ENCODE data around the gene LGSN. TPM values are rescaled to one million over a fixed set of nuclear protein-coding genes. Genes with fewer than 3 reads are reported as not detected.
A peak's percentile ranks its signal among the peaks of the same experiment; 100 is the strongest.
"Not testable (repeated sequence)": the region's sequence is repeated elsewhere in the genome, so short reads cannot be mapped to it uniquely, and the experiment has no call there.

Gene LGSN
- total and polyA plus RNA-seq, 5 experiments from 2014 or later = 0.08 to 0.14 TPM; not detected in 3

DNA sequence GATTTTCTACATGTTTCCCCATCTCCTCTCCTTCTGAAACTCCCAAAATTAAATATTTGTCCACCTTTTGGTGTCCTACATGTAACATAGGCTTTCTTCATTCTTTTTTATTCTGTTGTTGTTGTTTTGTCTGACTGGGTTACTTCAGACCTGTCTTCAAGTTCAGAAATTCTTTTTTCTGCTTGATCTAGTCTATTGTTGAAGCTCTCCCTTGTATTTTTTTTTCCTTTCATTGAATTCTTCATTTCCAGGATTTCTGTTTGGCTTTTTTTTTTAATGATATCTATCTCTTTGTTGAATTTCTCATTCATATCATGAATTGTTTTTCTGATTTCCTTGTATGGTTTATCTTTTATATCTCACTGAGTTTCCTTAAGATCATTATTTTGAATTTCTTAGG lies 20.6 kb upstream of the LGSN start:
- peaks cover 4 to 34% (median 13%) of the 10 kb centered on the region in 9 donors for H3K9me3 Mint-ChIP-seq
- DNase-seq (no peak), ATAC-seq (no peak)
- H3K4me1 Mint-ChIP-seq = no peaks in the 10 kb centered on the region
- peaks cover 0 to 1% (median 0%) of the 10 kb centered on the region in 5 donors for H3K27me3 Mint-ChIP-seq
- no peak overlapping the region for H3K27ac Mint-ChIP-seq
- POLR2A ChIA-PET = interaction anchor here (0.7 kb wide), 1 partner anchor 1751 kb away, joined by 3 read pairs; no protein-coding TSS in a partner anchor
- H3K4me3 Mint-ChIP-seq = no peak overlapping the region
- H3K36me3 Mint-ChIP-seq = peaks cover 0 to 18% (median 0%) of the 10 kb centered on the region in 3 donors

- DNase-seq, ATAC-seq, POLR2A ChIA-PET, H3K27ac Mint-ChIP-seq, H3K4me3 Mint-ChIP-seq, H3K27me3 Mint-ChIP-seq, H3K4me1 Mint-ChIP-seq: not testable (repeated sequence)
- Mint-ChIP-seq H3K36me3 (peaks cover 0 to 11% (median 0%) of the 10 kb centered on the region in 3 donors), H3K9me3 (peaks cover 0 to 22% (median 9%) of the 10 kb centered on the region in 9 donors)
Measured at GRCh38 chr6:63334652-63335051, 14.9 kb upstream of the LGSN start.

DNA sequence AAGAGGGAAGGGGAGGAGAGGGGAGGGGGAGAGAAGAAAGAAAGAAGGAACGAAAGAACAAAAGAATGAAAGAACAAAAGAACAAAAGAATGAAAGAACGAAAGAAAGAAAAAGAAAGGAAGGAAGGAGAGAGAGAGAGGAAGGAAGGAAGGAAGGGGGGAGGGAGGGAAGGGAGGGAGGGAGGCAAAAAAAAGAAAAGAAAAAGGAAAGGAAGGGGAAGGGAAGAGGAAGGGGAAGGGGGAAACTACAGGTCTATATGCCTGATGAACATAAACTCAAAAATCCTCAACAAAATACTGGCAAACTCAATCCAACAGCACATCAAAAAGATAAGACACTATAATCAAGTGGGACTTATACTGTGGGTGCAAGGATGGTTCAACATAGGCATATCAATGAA lies 13.7 kb upstream of the LGSN start:
- H3K27me3 Mint-ChIP-seq = peaks cover 0 to 7% (median 0%) of the 10 kb centered on the region in 5 donors
- no peak overlapping the region for H3K4me3 Mint-ChIP-seq
- ATAC-seq = no peak
- H3K36me3 Mint-ChIP-seq = peaks cover 0 to 6% (median 0%) of the 10 kb centered on the region in 3 donors
- no peak for DNase-seq
- no peak overlapping the region for H3K27ac Mint-ChIP-seq
- POLR2A ChIA-PET = no interaction called here
- no peaks in the 10 kb centered on the region for H3K4me1 Mint-ChIP-seq
- H3K9me3 Mint-ChIP-seq = peaks cover 0 to 14% (median 7%) of the 10 kb centered on the region in 9 donors

- H3K4me3 Mint-ChIP-seq, H3K27ac Mint-ChIP-seq, POLR2A ChIA-PET, H3K4me1 Mint-ChIP-seq, H3K36me3 Mint-ChIP-seq, ATAC-seq, H3K27me3 Mint-ChIP-seq, DNase-seq: not testable (repeated sequence)
- peaks cover 3 to 29% (median 9%) of the 10 kb centered on the region in 9 donors for H3K9me3 Mint-ChIP-seq
Measured at GRCh38 chr6:63326630-63327029, 6.8 kb upstream of the LGSN start.

GRCh38 chr6:63322981-63323380 lies 3.2 kb upstream of the LGSN start:
- H3K9me3 Mint-ChIP-seq = peaks cover 2 to 26% (median 8%) of the 10 kb centered on the region in 9 donors

GRCh38 chr6:63321821-63322220 lies 2.0 kb upstream of the LGSN start:
- peaks cover 0 to 14% (median 3%) of the 10 kb centered on the region in 9 donors for H3K9me3 Mint-ChIP-seq
- H3K27me3 Mint-ChIP-seq = peaks cover 0 to 3% (median 0%) of the 10 kb centered on the region in 5 donors
- POLR2A ChIA-PET = no interaction called here
- H3K27ac Mint-ChIP-seq = no peak overlapping the region
- no peaks in the 10 kb centered on the region for H3K4me1 Mint-ChIP-seq
- DNase-seq (no peak), ATAC-seq (no peak)
- no peak overlapping the region for H3K4me3 Mint-ChIP-seq
- H3K36me3 Mint-ChIP-seq = no peaks in the 10 kb centered on the region

More at GRCh38 chr6:63322981-63323380, 3.2 kb upstream of the LGSN start:
- H3K4me3 Mint-ChIP-seq = no peak overlapping the region
- DNase-seq = no peak
- no peak for ATAC-seq
- POLR2A ChIA-PET = no interaction called here
- H3K27ac Mint-ChIP-seq = no peak overlapping the region
- peaks cover 0 to 7% (median 0%) of the 10 kb centered on the region in 5 donors for H3K27me3 Mint-ChIP-seq
- H3K36me3 Mint-ChIP-seq = no peaks in the 10 kb centered on the region
- H3K4me1 Mint-ChIP-seq = no peaks in the 10 kb centered on the region

DNA sequence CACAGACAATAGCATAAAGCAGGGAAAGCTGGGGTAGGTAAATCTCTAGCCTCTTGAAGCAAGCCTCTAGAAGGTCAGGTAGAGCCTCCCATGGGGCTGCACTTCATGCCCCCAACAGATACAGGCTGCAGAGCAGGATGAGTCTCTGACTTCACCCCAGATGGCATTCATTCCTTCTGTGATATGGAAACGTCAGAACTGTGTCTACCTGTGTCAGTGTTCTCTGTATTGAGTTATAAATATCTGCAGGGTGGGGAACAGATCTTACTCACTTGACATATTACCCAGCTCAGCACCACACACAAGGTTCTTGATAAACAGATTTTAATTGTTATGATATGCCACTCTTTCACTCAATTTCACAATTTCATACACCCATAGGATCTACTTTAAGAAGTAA lies 2.1 kb downstream of the LGSN start:
- no peak overlapping the region for H3K4me3 Mint-ChIP-seq
- no peak overlapping the region for H3K27ac Mint-ChIP-seq
- H3K9me3 Mint-ChIP-seq = peaks cover 0 to 3% (median 0%) of the 10 kb centered on the region in 9 donors
- H3K4me1 Mint-ChIP-seq = no peaks in the 10 kb centered on the region
- DNase-seq (no peak), ATAC-seq (no peak)
- POLR2A ChIA-PET = no interaction called here
- peaks cover 0 to 11% (median 4%) of the 10 kb centered on the region in 5 donors for H3K27me3 Mint-ChIP-seq
- no peaks in the 10 kb centered on the region for H3K36me3 Mint-ChIP-seq

DNA sequence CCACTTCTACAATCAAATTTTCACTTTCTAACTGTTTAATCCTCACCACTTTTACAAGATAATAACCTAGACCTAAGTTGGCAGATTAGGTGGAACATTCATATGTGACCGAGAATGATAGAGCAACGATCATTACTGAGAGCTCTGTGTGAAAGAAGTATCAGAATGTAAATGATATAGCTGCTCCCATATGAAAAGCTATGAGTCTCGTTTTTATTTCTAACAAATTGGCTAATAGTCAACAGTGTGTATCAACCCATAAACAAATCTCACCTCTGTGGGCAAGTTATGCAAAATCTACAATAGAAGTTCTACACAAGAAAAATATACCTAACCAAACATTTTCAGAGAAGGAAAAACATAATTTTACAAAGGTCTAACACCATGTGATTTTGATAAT lies 3.7 kb downstream of the LGSN start:
- no peak overlapping the region for H3K4me3 Mint-ChIP-seq
- peaks cover 0 to 3% (median 0%) of the 10 kb centered on the region in 9 donors for H3K9me3 Mint-ChIP-seq
- no peak for ATAC-seq
- no peaks in the 10 kb centered on the region for H3K36me3 Mint-ChIP-seq
- no peaks in the 10 kb centered on the region for H3K4me1 Mint-ChIP-seq
- peaks cover 0 to 20% (median 4%) of the 10 kb centered on the region in 5 donors for H3K27me3 Mint-ChIP-seq
- no peak overlapping the region for H3K27ac Mint-ChIP-seq
- POLR2A ChIA-PET = no interaction called here
- DNase-seq = no peak

- no peak overlapping the region for H3K27ac Mint-ChIP-seq
- POLR2A ChIA-PET = no interaction called here
- H3K4me3 Mint-ChIP-seq = no peak overlapping the region
- no peaks in the 10 kb centered on the region for H3K36me3 Mint-ChIP-seq
- H3K27me3 Mint-ChIP-seq = peaks cover 0 to 25% (median 4%) of the 10 kb centered on the region in 5 donors
- H3K9me3 Mint-ChIP-seq = peaks cover 0 to 3% (median 0%) of the 10 kb centered on the region in 9 donors
- DNase-seq = no peak
- ATAC-seq = no peak
- H3K4me1 Mint-ChIP-seq = no peaks in the 10 kb centered on the region
Measured at GRCh38 chr6:63313111-63313510, 6.7 kb downstream of the LGSN start.

DNA sequence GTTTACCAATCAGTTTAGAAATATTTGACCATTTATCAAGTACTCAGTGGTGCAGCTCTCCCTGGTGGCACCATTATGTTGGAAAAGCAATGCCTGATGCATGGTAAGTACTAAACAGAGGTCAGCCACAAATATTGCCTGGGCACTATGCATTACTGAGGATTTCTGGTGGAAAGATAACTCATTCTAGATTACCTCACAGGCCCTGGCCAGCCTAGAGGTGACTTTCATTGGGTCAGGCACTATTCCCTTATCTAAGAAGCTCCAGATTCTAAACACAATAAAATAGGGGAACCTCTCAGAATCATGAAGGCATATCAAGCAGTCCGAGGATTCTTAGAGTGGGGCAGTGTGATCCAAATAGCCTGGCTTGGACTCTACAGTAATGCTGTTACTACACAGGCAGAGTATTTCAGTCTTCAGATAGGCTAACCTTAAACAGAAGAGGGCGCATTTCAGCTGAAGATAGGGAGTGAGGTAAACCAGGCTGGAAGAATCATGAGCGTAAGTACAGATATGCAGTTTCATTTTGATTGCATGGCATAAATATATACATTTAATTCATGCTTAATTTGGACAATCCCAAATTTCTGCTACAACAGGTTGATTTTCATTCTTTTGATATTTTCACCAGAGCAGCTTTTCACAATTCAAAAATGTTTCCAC lies 12.1 kb downstream of the LGSN start:
- Mint-ChIP-seq H3K27ac (no peak overlapping the region), H3K9me3 (no peaks in the 10 kb centered on the region), H3K27me3 (peaks cover 0 to 16% (median 3%) of the 10 kb centered on the region in 5 donors), H3K4me1 (no peaks in the 10 kb centered on the region), H3K4me3 (no peak overlapping the region), H3K36me3 (no peaks in the 10 kb centered on the region)
- DNase-seq (no peak), ATAC-seq (no peak)
- POLR2A ChIA-PET = no interaction called here

- POLR2A ChIA-PET = no interaction called here
- Mint-ChIP-seq H3K27ac (peak overlapping the region in 1 of 10 donors; percentile 16), H3K4me1 (no peaks in the 10 kb centered on the region)
Measured at GRCh38 chr6:63306420-63306819, 13.4 kb downstream of the LGSN start.

GRCh38 chr6:63305277-63305676 lies 14.5 kb downstream of the LGSN start:
- H3K4me3 Mint-ChIP-seq = no peak overlapping the region
- no peaks in the 10 kb centered on the region for H3K36me3 Mint-ChIP-seq
- ATAC-seq (no peak), DNase-seq (no peak)
- POLR2A ChIA-PET = no interaction called here
- H3K9me3 Mint-ChIP-seq = peaks cover 0 to 2% (median 0%) of the 10 kb centered on the region in 9 donors
- H3K4me1 Mint-ChIP-seq = no peaks in the 10 kb centered on the region
- H3K27me3 Mint-ChIP-seq = peaks cover 0 to 2% (median 0%) of the 10 kb centered on the region in 5 donors
- no peak overlapping the region for H3K27ac Mint-ChIP-seq

More at GRCh38 chr6:63306420-63306819, 13.4 kb downstream of the LGSN start:
- Mint-ChIP-seq H3K4me3 (no peak overlapping the region), H3K36me3 (no peaks in the 10 kb centered on the region), H3K9me3 (no peaks in the 10 kb centered on the region), H3K27me3 (peaks cover 0 to 7% (median 1%) of the 10 kb centered on the region in 5 donors)
- ATAC-seq (no peak), DNase-seq (no peak)

GRCh38 chr6:63303476-63303875 lies 16.3 kb downstream of the LGSN start:
- POLR2A ChIA-PET = interaction anchor here (0.6 kb wide), 1 partner anchor 617 kb away, joined by 3 read pairs; no protein-coding TSS in a partner anchor
- H3K36me3 Mint-ChIP-seq = no peaks in the 10 kb centered on the region
- no peak overlapping the region for H3K4me3 Mint-ChIP-seq

More at GRCh38 chr6:63303476-63303875, 16.3 kb downstream of the LGSN start:
- H3K4me1 Mint-ChIP-seq = no peaks in the 10 kb centered on the region
- peaks cover 0 to 11% (median 0%) of the 10 kb centered on the region in 9 donors for H3K9me3 Mint-ChIP-seq
- H3K27ac Mint-ChIP-seq = no peak overlapping the region
- peaks cover 0 to 2% (median 0%) of the 10 kb centered on the region in 5 donors for H3K27me3 Mint-ChIP-seq
- no peak for ATAC-seq
- DNase-seq = no peak

All from naive thymus-derived CD8-positive, alpha-beta T cell (primary cell).